OCI-LY1 (cell line): ENCODE measurements around the gene AKT1S1.

Experiments
- EZH2 ChIP-seq: fragments of 200-600 bp; sonication (generic), shearing (Covaris generic); IDR thresholded peaks from 2 replicates; pipeline ENCODE4 v1.8.0; 2017; ENCODE audit warnings: borderline replicate concordance, mixed run types, mild to moderate bottlenecking, antibody characterized with exemption, low read length, moderate library complexity, mixed read lengths
- TF ChIP-seq, protein P1 (sequence below): fragments of 200-600 bp; sonication (generic), shearing (Covaris generic); IDR thresholded peaks from 2 replicates; pipeline ENCODE4 v1.5.1; 2017; ENCODE audit warnings: mild to moderate bottlenecking, antibody characterized with exemption, low read length, moderate library complexity, mixed read lengths

DNA sequence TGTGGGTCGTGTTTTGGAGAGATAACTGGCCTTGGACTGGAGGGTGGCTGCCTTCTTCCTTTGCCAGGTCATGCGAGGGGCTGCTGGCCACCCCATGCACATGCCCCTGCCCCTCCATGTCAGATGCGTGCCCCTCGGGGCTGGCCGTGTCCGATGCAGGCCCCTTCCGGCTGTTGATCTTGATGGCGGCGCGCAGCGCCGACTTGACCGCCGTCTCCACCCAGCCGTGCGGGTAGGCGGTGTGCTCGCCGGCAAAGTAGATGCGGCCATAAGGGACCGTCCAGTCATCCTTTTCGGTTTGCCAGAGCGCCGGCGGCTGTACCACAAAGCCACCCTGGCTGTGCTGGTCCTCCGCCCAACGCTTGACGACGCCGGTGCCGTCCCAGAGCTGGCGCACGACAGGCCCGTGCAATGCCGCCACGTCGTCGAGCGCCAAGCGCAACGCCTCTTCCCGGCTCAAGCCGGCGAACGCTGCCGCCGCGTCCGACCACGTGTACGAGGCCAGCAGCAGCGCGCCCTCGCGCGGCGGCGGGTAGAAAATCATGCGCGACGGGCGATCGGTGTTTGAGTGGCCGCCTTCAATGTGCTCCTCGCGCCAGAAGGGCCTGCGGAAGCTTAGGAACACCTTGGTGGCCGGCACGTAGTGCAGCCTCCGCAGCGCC lies 12.7 kb upstream of the AKT1S1 start:
- TF ChIP-seq, protein P1, sequence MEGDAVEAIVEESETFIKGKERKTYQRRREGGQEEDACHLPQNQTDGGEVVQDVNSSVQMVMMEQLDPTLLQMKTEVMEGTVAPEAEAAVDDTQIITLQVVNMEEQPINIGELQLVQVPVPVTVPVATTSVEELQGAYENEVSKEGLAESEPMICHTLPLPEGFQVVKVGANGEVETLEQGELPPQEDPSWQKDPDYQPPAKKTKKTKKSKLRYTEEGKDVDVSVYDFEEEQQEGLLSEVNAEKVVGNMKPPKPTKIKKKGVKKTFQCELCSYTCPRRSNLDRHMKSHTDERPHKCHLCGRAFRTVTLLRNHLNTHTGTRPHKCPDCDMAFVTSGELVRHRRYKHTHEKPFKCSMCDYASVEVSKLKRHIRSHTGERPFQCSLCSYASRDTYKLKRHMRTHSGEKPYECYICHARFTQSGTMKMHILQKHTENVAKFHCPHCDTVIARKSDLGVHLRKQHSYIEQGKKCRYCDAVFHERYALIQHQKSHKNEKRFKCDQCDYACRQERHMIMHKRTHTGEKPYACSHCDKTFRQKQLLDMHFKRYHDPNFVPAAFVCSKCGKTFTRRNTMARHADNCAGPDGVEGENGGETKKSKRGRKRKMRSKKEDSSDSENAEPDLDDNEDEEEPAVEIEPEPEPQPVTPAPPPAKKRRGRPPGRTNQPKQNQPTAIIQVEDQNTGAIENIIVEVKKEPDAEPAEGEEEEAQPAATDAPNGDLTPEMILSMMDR: peak; percentile 83
- TF ChIP-seq EZH2: no peak
